HepG2 (cell line): Measurements from ENCODE around the gene PPP4R1. TPM values are rescaled to one million over a fixed set of nuclear protein-coding genes. Genes with fewer than 3 reads are reported as not detected.

Experiments
- ATAC-seq: fragments of 200-7000 bp; cut with Tn5 transposase; 3 replicates; pipeline ENCODE4 v1.9.1; 2020; ENCODE audit warnings: mild to moderate bottlenecking, moderate library complexity
- BruUV-seq: library from RNA; stranded (reverse); fragments of 400-500 nt; replicated peaks from 2 replicates; lab custom pipeline; 2021; lab: Mats Ljungman, UMichigan
- CTCF ChIA-PET: fragments of 300-600 bp; formaldehyde crosslinking; extraction: SDS; loops from one replicate; lab custom pipeline; 2021; ENCODE audit warnings: low total read pairs, inconsistent platforms, low intra/inter-chr PET ratio; lab: Yijun Ruan, JAX
- POLR2A ChIA-PET: fragments of 350-600 bp; sonication (Branson Sonifier 250); formaldehyde crosslinking; loops from one replicate; lab custom pipeline; 2020; ENCODE audit warnings: antibody characterized with exemption, inconsistent platforms; lab: Yijun Ruan, JAX
- DNase-seq: peaks from one replicate; pipeline ENCODE4 v3.0.0-alpha.2; 2015; ENCODE audit warnings: low spot score
- FAIRE-seq: peaks from 3 replicates; lab custom pipeline; 2011; peaks lifted over from hg19 to GRCh38; lab: Jason Lieb, UNC
- H2AFZ ChIP-seq: one replicate; pipeline ENCODE4 v1.6.1; 2011; ENCODE audit warnings: low read length, inconsistent platforms
- H3K27ac ChIP-seq: fragments of 300-600 bp; 3 replicates; pipeline ENCODE4 v1.8.0; 2011; ENCODE audit warnings: mixed run types, mild to moderate bottlenecking, mixed read lengths, low read length, inconsistent platforms; ENCODE audit not compliant: insufficient read depth; ENCODE audit errors: extremely low read length
- H3K27me3 ChIP-seq, 2 experiments: fragments of 200-600 bp in 1 of 2; 2 replicates in 1 of 2; 3 replicates in 1 of 2; pipeline versions ENCODE4 v1.6.0 to v1.8.0; 2011; ENCODE audit warnings: low read length in 2 of 2, mild to moderate bottlenecking in 2 of 2, moderate library complexity in 2 of 2, inconsistent platforms in 1 of 2; ENCODE audit not compliant: insufficient read depth in 2 of 2, control insufficient read depth in 1 of 2
- H3K36me3 ChIP-seq, 2 experiments: fragments of 200-600 bp in 1 of 2; replicated peaks in 1 of 2; 2 replicates in 1 of 2; 3 replicates in 1 of 2; pipeline versions ENCODE4 v1.5.1 to v1.8.0; 2011; ENCODE audit warnings: low read length in 2 of 2, inconsistent platforms in 1 of 2; ENCODE audit not compliant: insufficient read depth in 2 of 2, control insufficient read depth in 1 of 2
- H3K4me1 ChIP-seq: 2 replicates; pipeline ENCODE4 v1.5.1; 2012; ENCODE audit warnings: low read length, inconsistent platforms; ENCODE audit not compliant: insufficient read depth
- H3K4me2 ChIP-seq: 2 replicates; pipeline ENCODE4 v1.6.0; 2011; ENCODE audit warnings: low read depth, low read length, inconsistent platforms
- H3K4me3 ChIP-seq, 3 experiments: fragments of 200-600 bp in 1 of 3; sonication (generic), shearing (Covaris generic) in 1 of 3; replicated peaks in 1 of 3; 2 replicates each; pipeline ENCODE4 v1.5.1; 2011 to 2016; ENCODE audit warnings: low read length in 3 of 3, inconsistent platforms in 2 of 3, low read depth in 2 of 3, mild to moderate bottlenecking in 2 of 3, control low read depth in 1 of 3, mixed read lengths in 1 of 3; ENCODE audit not compliant: insufficient read depth in 1 of 3
- H3K79me2 ChIP-seq: one replicate; pipeline ENCODE4 v1.6.1; 2011; ENCODE audit warnings: low read length, inconsistent platforms; ENCODE audit not compliant: insufficient read depth
- H3K9ac ChIP-seq: 2 replicates; pipeline ENCODE4 v1.6.0; 2011; ENCODE audit warnings: mild to moderate bottlenecking, low read depth, low read length, inconsistent platforms; ENCODE audit not compliant: insufficient read depth
- H3K9me3 ChIP-seq: 2 replicates; pipeline ENCODE4 v1.5.1; 2012; ENCODE audit warnings: mild to moderate bottlenecking, low read length
- H4K20me1 ChIP-seq: 2 replicates; pipeline ENCODE4 v1.6.0; 2011; ENCODE audit warnings: inconsistent platforms, mild to moderate bottlenecking, low read length, moderate library complexity; ENCODE audit not compliant: insufficient read depth
- GATA4 ChIP-seq: sonication (generic); IDR thresholded peaks from 2 replicates; pipeline ENCODE4 v1.6.1; 2016; ENCODE audit warnings: antibody characterized with exemption, low read depth, borderline replicate concordance
- IRX3 ChIP-seq: sonication (generic); formaldehyde crosslinking; IDR thresholded peaks from 2 replicates; pipeline ENCODE4 v1.8.1; 2023; ENCODE audit warnings: mild to moderate bottlenecking, low read depth, missing genetic modification reagents, borderline replicate concordance
- JUNB ChIP-seq: sonication (generic); formaldehyde crosslinking; IDR thresholded peaks from 2 replicates; pipeline ENCODE4 v1.8.0; 2022; ENCODE audit warnings: missing genetic modification reagents, mild to moderate bottlenecking, borderline replicate concordance
- RBFOX2 ChIP-seq: fragments of 200-400 bp; formaldehyde crosslinking; IDR thresholded peaks from 2 replicates; pipeline ENCODE4 v1.6.1; 2017; ENCODE audit warnings: low read depth, mild to moderate bottlenecking, low read length
- SMYD3 ChIP-seq: sonication (generic); formaldehyde crosslinking; IDR thresholded peaks from 2 replicates; pipeline ENCODE4 v1.8.1; 2023; ENCODE audit warnings: mild to moderate bottlenecking, missing genetic modification reagents
- ZFP37 ChIP-seq: sonication (generic); formaldehyde crosslinking; IDR thresholded peaks from 2 replicates; pipeline ENCODE4 v1.4.0; 2020; ENCODE audit warnings: missing genetic modification reagents, borderline replicate concordance
- ZNF207 ChIP-seq: fragments of 450-650 bp; IDR thresholded peaks from 2 replicates; pipeline ENCODE4 v1.6.1; 2016; ENCODE audit warnings: antibody characterized with exemption, borderline replicate concordance
- ZNF772 ChIP-seq: sonication (generic); formaldehyde crosslinking; IDR thresholded peaks from 2 replicates; pipeline ENCODE4 v1.5.0; 2020; ENCODE audit warnings: mild to moderate bottlenecking, missing genetic modification reagents
- WGBS: methylation state at CpG from one replicate; pipeline ENCODE4 v1.1.6; 2017; ENCODE audit warnings: low lambda C conversion rate; 5-methylcytosine and 5-hydroxymethylcytosine counted together
- in situ Hi-C: cut with HindIII; loops from 2 replicates; pipeline ENCODE4 v1.10.0; 2017; ENCODE audit warnings: low pct_unique_long_range_greater_than_20kb; ENCODE audit not compliant: extremely low pct_ligation_motif_present
- intact Hi-C: fragments of 100-400 bp; cut with micrococcal nuclease; formaldehyde crosslinking; loops from one replicate; pipeline ENCODE4 v1.10.0; 2022; ENCODE audit not compliant: unreplicated experiment
- polyA plus RNA-seq, 8 experiments: library from polyadenylated mRNA; depleted of rRNA in 3 of 8; stranded (reverse) in 7 of 8; unstranded in 1 of 8; fragments of >200 nt; fragmentation: Illumina TruSeq in 4 of 8; extraction: Trizol in 4 of 8; gene quantifications; 2 replicates each; pipeline versions ENCODE4 v1.2.1 to v1.2.3, GENCODE V29; 2011 to 2016; ENCODE audit warnings: low read depth in 4 of 8, missing spikeins in 1 of 8, mixed read lengths in 1 of 8; ENCODE audit not compliant: insufficient read depth in 1 of 8
- total RNA-seq, 5 experiments: library from RNA; depleted of rRNA; stranded (reverse); fragments of >200 nt; fragmentation: Illumina TruSeq; extraction: Trizol; gene quantifications; 2 replicates each; pipeline ENCODE4 v1.2.3, GENCODE V29; 2016; ENCODE audit warnings: low read depth in 1 of 5
- TF ChIP-seq, protein P1 (sequence below): fragments of 450-650 bp; IDR thresholded peaks from 2 replicates; pipeline ENCODE4 v1.6.1; 2016
- TF ChIP-seq, protein P2 (sequence below): IDR thresholded peaks from 2 replicates; pipeline ENCODE4 v1.6.1; 2018; ENCODE audit warnings: missing genetic modification reagents, mild to moderate bottlenecking, missing compliant biosample characterization
- TF ChIP-seq, protein P3 (sequence below): fragments of 450-650 bp; IDR thresholded peaks from 2 replicates; pipeline ENCODE4 v1.6.1; 2017
- TF ChIP-seq, protein P4 (sequence below): sonication (generic); formaldehyde crosslinking; IDR thresholded peaks from 2 replicates; pipeline ENCODE4 v1.4.0; 2020; ENCODE audit warnings: mild to moderate bottlenecking, missing genetic modification reagents
- TF ChIP-seq, protein P5 (sequence below): sonication (generic); formaldehyde crosslinking; IDR thresholded peaks from 2 replicates; pipeline ENCODE4 v1.5.0; 2020; ENCODE audit warnings: missing genetic modification reagents

Gene PPP4R1
- total and polyA plus RNA-seq, 2 of the 13 experiments (the other 11 are each of a cell fraction or from before 2014, with no cell fraction given), result 66.5 to 72.4 TPM

DNA sequence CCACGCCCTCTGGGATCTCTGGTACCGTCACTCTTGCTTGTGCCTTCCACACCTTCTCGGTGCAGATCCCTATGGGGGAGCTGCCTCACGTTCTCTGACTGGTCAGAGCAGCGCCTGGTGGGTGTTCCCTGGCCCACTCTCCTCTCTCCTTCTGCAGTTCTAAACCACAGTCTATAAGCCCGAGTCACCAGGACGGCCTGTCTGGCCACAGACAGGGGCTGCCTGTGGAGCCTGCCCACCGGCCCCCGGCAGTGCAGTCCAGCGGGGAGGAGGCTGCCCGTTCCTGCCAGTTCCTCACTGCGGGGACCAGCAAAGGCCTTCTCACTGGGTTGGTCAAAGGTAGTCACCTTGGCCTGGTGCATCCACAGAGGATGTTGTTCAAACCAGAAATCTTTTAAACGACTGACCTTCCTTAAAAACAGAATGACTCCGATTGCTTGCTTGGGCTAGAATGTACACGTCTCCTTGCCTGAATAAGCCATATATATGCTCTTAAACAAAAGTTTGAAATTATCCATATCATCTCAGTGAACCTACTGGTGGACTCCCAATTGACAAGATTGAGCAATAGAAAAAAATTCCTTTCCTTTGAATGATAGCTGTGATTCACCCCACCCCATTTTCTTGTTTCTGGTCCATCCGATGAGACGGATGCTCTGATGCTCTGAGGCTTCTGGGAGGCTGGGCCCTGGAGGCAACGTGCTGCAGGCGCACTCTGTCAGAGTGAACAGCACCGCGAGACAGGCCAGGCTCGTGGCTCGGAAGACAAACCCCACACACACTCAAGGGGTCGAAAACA, 77.8 kb downstream of the PPP4R1 start:
- DNase-seq (no peak), ATAC-seq (no peak), FAIRE-seq (no peak)
- 97% methylated on average over 11 of the region's 24 CpGs for WGBS
- H3K27ac ChIP-seq, result no peak overlapping the region
- TF ChIP-seq, protein P1, sequence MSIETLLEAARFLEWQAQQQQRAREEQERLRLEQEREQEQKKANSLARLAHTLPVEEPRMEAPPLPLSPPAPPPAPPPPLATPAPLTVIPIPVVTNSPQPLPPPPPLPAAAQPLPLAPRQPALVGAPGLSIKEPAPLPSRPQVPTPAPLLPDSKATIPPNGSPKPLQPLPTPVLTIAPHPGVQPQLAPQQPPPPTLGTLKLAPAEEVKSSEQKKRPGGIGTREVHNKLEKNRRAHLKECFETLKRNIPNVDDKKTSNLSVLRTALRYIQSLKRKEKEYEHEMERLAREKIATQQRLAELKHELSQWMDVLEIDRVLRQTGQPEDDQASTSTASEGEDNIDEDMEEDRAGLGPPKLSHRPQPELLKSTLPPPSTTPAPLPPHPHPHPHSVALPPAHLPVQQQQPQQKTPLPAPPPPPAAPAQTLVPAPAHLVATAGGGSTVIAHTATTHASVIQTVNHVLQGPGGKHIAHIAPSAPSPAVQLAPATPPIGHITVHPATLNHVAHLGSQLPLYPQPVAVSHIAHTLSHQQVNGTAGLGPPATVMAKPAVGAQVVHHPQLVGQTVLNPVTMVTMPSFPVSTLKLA, result no peak
- TF ChIP-seq RBFOX2 (no peak), ZNF207 (no peak), ZFP37 (no peak), IRX3 (CRISPR knock-in tag) (no peak), JUNB (CRISPR knock-in tag) (no peak), ZNF772 (no peak), GATA4 (no peak), SMYD3 (CRISPR knock-in tag) (no peak)
- TF ChIP-seq, protein P2, sequence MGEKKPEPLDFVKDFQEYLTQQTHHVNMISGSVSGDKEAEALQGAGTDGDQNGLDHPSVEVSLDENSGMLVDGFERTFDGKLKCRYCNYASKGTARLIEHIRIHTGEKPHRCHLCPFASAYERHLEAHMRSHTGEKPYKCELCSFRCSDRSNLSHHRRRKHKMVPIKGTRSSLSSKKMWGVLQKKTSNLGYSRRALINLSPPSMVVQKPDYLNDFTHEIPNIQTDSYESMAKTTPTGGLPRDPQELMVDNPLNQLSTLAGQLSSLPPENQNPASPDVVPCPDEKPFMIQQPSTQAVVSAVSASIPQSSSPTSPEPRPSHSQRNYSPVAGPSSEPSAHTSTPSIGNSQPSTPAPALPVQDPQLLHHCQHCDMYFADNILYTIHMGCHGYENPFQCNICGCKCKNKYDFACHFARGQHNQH (CRISPR knock-in tag), result no peak
- TF ChIP-seq, protein P3, sequence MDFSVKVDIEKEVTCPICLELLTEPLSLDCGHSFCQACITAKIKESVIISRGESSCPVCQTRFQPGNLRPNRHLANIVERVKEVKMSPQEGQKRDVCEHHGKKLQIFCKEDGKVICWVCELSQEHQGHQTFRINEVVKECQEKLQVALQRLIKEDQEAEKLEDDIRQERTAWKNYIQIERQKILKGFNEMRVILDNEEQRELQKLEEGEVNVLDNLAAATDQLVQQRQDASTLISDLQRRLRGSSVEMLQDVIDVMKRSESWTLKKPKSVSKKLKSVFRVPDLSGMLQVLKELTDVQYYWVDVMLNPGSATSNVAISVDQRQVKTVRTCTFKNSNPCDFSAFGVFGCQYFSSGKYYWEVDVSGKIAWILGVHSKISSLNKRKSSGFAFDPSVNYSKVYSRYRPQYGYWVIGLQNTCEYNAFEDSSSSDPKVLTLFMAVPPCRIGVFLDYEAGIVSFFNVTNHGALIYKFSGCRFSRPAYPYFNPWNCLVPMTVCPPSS, result no peak
- TF ChIP-seq, protein P4, sequence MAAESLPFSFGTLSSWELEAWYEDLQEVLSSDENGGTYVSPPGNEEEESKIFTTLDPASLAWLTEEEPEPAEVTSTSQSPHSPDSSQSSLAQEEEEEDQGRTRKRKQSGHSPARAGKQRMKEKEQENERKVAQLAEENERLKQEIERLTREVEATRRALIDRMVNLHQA (CRISPR knock-in tag), result no peak
- TF ChIP-seq, protein P5, sequence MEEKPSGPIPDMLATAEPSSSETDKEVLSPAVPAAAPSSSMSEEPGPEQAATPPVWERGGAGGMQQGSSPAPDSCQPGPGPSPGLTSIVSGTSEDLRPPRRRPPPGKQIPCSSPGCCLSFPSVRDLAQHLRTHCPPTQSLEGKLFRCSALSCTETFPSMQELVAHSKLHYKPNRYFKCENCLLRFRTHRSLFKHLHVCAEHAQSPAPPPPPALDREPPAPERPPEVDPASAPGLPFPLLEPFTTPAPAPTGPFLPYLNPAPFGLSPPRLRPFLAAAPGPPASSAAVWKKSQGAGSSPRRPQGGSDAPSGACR (CRISPR knock-in tag), result no peak
- no peaks in the 10 kb centered on the region for H3K9me3 ChIP-seq
- H3K4me2 ChIP-seq, result no peak overlapping the region
- ChIA-PET POLR2A (no interaction called here), CTCF (no interaction called here)
- no peaks in the 10 kb centered on the region for H4K20me1 ChIP-seq
- H3K4me3 ChIP-seq, result no peak overlapping the region
- BruUV-seq, result TSS peak; percentile 35
- no peaks in the 10 kb centered on the region for H3K79me2 ChIP-seq
- no peak overlapping the region for H3K9ac ChIP-seq
- in situ Hi-C loops (no loop called here), intact Hi-C loops (no loop called here)
- peaks cover 3 to 33% of the 10 kb centered on the region in 2 experiments; a peak in 3 of 5 replicates for H3K36me3 ChIP-seq
- no peaks in the 10 kb centered on the region for H3K27me3 ChIP-seq
- no peak overlapping the region for H2AFZ ChIP-seq
- peaks cover 52% of the 10 kb centered on the region for H3K4me1 ChIP-seq
